ENCODE data around the gene TDP2. TPM values are rescaled to one million over a fixed set of nuclear protein-coding genes. Genes with fewer than 3 reads are reported as not detected.
"Not testable (repeated sequence)": the region's sequence is repeated elsewhere in the genome, so short reads cannot be mapped to it uniquely, and the experiment has no call there.

The TDP2 gene
- total and polyA plus RNA-seq, 9 of the 15 experiments (the other 6 are each of a cell fraction or from before 2014, with no cell fraction given), result 27.7 to 60.1 (median 31.8) TPM

- TF ChIP-seq MGA (IDR thresholded peaks at IDR 0.05), result no peak
These were observed 24.6 kb downstream of the TDP2 start (continued) for GRCh38 chr6:24642061-24642460.

GRCh38 chr6:24640631-24641030 lies 26.1 kb downstream of the TDP2 start:
- H3K4me2 ChIP-seq (ENCODE audit: insufficient read depth, low read length); H2AFZ ChIP-seq (ENCODE audit: low read depth, low read length); DNase-seq (ENCODE audit: extremely low read depth in 1 of 4, low spot score in 3 of 4); H4K20me1 ChIP-seq (replicated peaks; ENCODE audit: control insufficient read depth, insufficient read depth, low read length); intact Hi-C loops (cut with micrococcal nuclease); BruUV-seq (replicated peaks); H3K9me3 ChIP-seq (replicated peaks; ENCODE audit: control insufficient read depth, insufficient read depth, low read depth, low read length); H3K27ac ChIP-seq (ENCODE audit: extremely low read depth, low read depth, low read length); CTCF ChIA-PET (ENCODE audit: low intra/inter-chr PET ratio); in situ Hi-C loops (cut with MboI); H3K36me3 ChIP-seq (ENCODE audit: control insufficient read depth, insufficient read depth, low read length); ATAC-seq; H3K4me3 ChIP-seq; H3K79me2 ChIP-seq (ENCODE audit: control insufficient read depth, insufficient read depth, low read length); H3K9me1 ChIP-seq (ENCODE audit: control insufficient read depth, insufficient read depth, low read length); FAIRE-seq; H3K4me1 ChIP-seq (replicated peaks in 1 of 2; ENCODE audit: control insufficient read depth in 2 of 2, insufficient read depth in 2 of 2, low read length in 2 of 2); H3K9ac ChIP-seq (ENCODE audit: insufficient read depth in 1 of 2, low read depth in 2 of 2, low read length in 2 of 2): not testable (repeated sequence)
- POLR2A ChIA-PET, result interaction anchor here (1.1 kb wide), 1 partner anchor 78 kb away, joined by 3 read pairs; no protein-coding TSS in a partner anchor
- peaks cover 8 to 12% of the 10 kb centered on the region in 2 experiments; a peak in 3 of 5 replicates for H3K27me3 ChIP-seq (ENCODE audit: control insufficient read depth in 2 of 2, insufficient read depth in 2 of 2, low read length in 2 of 2)
- 0% methylated on average over 5 of the region's 5 CpGs for WGBS (ENCODE audit: insufficient coverage, low coverage, missing lambda C conversion rate)
